Gastroesophageal sphincter (tissue), 3 donors: ENCODE data around the gene FKBP15.

ENCODE experiments used
- CTCF ChIP-seq, 4 experiments: fragments of 200-600 bp in 2 of 4; fragments of 450-650 bp in 2 of 4; sonication (generic) in 1 of 4; IDR thresholded peaks; one replicate each; pipeline ENCODE4 v1.5.1; 2017 to 2019; ENCODE audit warnings: antibody characterized with exemption in 4 of 4, mild to moderate bottlenecking in 2 of 4, moderate library complexity in 2 of 4
- EP300 ChIP-seq: sonication (generic); formaldehyde crosslinking; IDR thresholded peaks from one replicate; pipeline ENCODE4 v1.6.1; 2017; ENCODE audit warnings: antibody characterized with exemption, mild to moderate bottlenecking
- POLR2A ChIP-seq, 2 donors: fragments of 450-650 bp; IDR thresholded peaks; one replicate each; pipeline ENCODE4 v1.6.1; 2017; ENCODE audit warnings: antibody characterized with exemption in 2 of 2, mild to moderate bottlenecking in 2 of 2, moderate library complexity in 1 of 2
- POLR2AphosphoS5 ChIP-seq: sonication (generic); formaldehyde crosslinking; IDR thresholded peaks from one replicate; pipeline ENCODE4 v1.6.1; 2017; ENCODE audit warnings: antibody characterized with exemption

DNA sequence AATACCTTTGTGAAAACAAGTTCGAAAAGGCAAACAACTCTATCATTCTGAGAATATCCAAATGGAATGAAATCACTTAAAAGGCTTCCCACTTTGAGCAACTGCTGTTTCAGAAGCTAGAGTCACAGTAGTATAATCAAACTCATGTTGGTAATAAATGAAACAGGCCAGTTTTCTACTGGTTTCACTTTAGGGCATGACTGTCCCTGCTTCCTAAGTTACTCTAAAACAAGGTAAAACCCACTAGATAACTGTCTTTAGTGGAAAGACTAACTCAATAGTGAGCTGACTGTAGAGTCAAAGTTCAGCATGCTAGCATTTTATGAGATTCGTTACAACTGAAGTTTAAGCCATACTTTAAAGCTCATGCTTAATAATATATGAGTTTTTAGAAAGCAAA, 48.3 kb upstream of the FKBP15 start:
- TF ChIP-seq CTCF (IDR thresholded peaks at IDR 0.05) (no peak), EP300 (no peak), POLR2AphosphoS5 (no peak), POLR2A (IDR thresholded peaks at IDR 0.05) (no peak)
